ENCODE data around the gene HTR3E. TPM values are rescaled to one million over a fixed set of nuclear protein-coding genes. Genes with fewer than 3 reads are reported as not detected.

The HTR3E gene
- total RNA-seq, 1 experiment from 2014 or later = not detected

DNA sequence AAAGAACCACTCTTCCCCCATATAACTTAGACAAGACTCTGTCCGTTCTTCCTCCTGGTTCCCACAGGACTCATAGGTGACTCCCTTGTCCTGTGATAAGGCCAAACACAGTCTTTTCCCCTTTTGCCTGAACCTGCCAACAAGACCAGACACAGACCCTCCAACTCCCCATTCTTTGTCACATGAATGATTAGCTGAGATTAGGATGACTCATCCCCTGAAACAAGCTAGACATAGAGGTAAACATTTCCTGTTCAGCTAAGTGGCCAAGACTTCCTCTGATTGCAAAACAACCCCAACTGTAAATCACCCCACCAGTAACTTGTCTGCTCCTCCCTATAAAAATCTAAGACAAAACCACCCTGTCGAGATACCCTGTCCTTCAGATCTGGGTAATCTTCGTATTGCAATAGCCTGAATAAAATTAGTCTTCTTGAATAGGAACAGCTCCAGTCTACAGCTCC, 11.4 kb upstream of the HTR3E start:
- no peaks in the 10 kb centered on the region for H3K9me3 Mint-ChIP-seq
- H2BK15ac ChIP-seq (ENCODE audit: low read depth, low read length) = no peak overlapping the region
- no CpG with 5 or more reads among the region's 3 CpGs for WGBS (ENCODE audit: extremely low coverage, insufficient read length, low lambda C conversion rate)
- H3K9me3 ChIP-seq (ENCODE audit: control insufficient read depth, low read depth, low read length) = no peaks in the 10 kb centered on the region
- no peak overlapping the region for H3K27ac ChIP-seq (ENCODE audit: insufficient read length, low read depth, low read length)
- no peaks in the 10 kb centered on the region for H3K36me3 Mint-ChIP-seq (ENCODE audit: insufficient read depth in 1 of 3, low read depth in 3 of 3)
- DNase-seq = no peak
- H3K18ac ChIP-seq (ENCODE audit: insufficient read length, low read depth, low read length) = no peak overlapping the region
- no peak overlapping the region for H3K56ac ChIP-seq (ENCODE audit: insufficient read length, low read depth, low read length)
- H3K4me2 ChIP-seq (ENCODE audit: insufficient read depth, insufficient read length, low read length) = no peak overlapping the region
- peaks cover 4% of the 10 kb centered on the region; the same call in 1 of the 2 replicates for H3K4me1 ChIP-seq (ENCODE audit: insufficient read depth, low read length)
- peak overlapping the region in 1 of 3 experiments; percentile 13; a peak in 1 of 7 replicates for H3K27ac Mint-ChIP-seq
- H2BK12ac ChIP-seq (ENCODE audit: insufficient read length, low read depth, low read length) = no peak overlapping the region
- no peak overlapping the region for H4K5ac ChIP-seq (ENCODE audit: insufficient read length, low read depth, low read length)
- H3K9ac ChIP-seq (ENCODE audit: extremely low read depth, insufficient read length, low read length) = no peak overlapping the region
- H3T11ph ChIP-seq (ENCODE audit: low read length) = no peak overlapping the region
- no peak overlapping the region for H4K91ac ChIP-seq (ENCODE audit: insufficient read length, low read depth, low read length)
- no peak overlapping the region for H3K4me3 Mint-ChIP-seq
- H2BK120ac ChIP-seq (ENCODE audit: low read depth, low read length, poor library complexity, severe bottlenecking) = no peak overlapping the region
- H3K79me2 ChIP-seq (ENCODE audit: insufficient read depth, low read length) = no peaks in the 10 kb centered on the region
- TF ChIP-seq, protein P1, sequence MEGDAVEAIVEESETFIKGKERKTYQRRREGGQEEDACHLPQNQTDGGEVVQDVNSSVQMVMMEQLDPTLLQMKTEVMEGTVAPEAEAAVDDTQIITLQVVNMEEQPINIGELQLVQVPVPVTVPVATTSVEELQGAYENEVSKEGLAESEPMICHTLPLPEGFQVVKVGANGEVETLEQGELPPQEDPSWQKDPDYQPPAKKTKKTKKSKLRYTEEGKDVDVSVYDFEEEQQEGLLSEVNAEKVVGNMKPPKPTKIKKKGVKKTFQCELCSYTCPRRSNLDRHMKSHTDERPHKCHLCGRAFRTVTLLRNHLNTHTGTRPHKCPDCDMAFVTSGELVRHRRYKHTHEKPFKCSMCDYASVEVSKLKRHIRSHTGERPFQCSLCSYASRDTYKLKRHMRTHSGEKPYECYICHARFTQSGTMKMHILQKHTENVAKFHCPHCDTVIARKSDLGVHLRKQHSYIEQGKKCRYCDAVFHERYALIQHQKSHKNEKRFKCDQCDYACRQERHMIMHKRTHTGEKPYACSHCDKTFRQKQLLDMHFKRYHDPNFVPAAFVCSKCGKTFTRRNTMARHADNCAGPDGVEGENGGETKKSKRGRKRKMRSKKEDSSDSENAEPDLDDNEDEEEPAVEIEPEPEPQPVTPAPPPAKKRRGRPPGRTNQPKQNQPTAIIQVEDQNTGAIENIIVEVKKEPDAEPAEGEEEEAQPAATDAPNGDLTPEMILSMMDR (conservative IDR thresholded peaks at IDR 0.05) = no peak
- H2BK20ac ChIP-seq (ENCODE audit: low read depth, low read length, poor library complexity, severe bottlenecking) = no peak overlapping the region
- H2AK5ac ChIP-seq (ENCODE audit: insufficient read length, low read length) = no peak overlapping the region
- H3K23ac ChIP-seq (ENCODE audit: insufficient read length, low read depth, low read length) = no peak overlapping the region
- H3K27me3 ChIP-seq (ENCODE audit: insufficient read depth, low read length) = no peaks in the 10 kb centered on the region
- no peak overlapping the region for H2BK5ac ChIP-seq (ENCODE audit: insufficient read length, low read length)
- no peak overlapping the region for H3K4ac ChIP-seq (ENCODE audit: low read depth, low read length)
- no peaks in the 10 kb centered on the region for H4K20me1 ChIP-seq (ENCODE audit: control insufficient read depth, insufficient read depth, insufficient read length)
- no peak overlapping the region for H4K8ac ChIP-seq (replicated peaks; ENCODE audit: insufficient read length, low read depth, low read length)
- no peaks in the 10 kb centered on the region for H3K79me1 ChIP-seq (ENCODE audit: insufficient read depth, low read depth, low read length, poor library complexity, severe bottlenecking)
- no peak overlapping the region for H2AFZ ChIP-seq (ENCODE audit: low read length)
- H3K4me1 Mint-ChIP-seq = peaks cover 6 to 7% of the 10 kb centered on the region in 2 experiments
- no peaks in the 10 kb centered on the region for H3K23me2 ChIP-seq (ENCODE audit: insufficient read length, low read depth, low read length, poor library complexity, severe bottlenecking)
- no peak overlapping the region for H3K14ac ChIP-seq (ENCODE audit: insufficient read depth, low read length)
- no peaks in the 10 kb centered on the region for H3K27me3 Mint-ChIP-seq (ENCODE audit: low read depth)
